ENCODE data around the gene SMYD5.
"Not testable (repeated sequence)": the region's sequence is repeated elsewhere in the genome, so short reads cannot be mapped to it uniquely, and the experiment has no call there.

SMYD5 gene

DNA sequence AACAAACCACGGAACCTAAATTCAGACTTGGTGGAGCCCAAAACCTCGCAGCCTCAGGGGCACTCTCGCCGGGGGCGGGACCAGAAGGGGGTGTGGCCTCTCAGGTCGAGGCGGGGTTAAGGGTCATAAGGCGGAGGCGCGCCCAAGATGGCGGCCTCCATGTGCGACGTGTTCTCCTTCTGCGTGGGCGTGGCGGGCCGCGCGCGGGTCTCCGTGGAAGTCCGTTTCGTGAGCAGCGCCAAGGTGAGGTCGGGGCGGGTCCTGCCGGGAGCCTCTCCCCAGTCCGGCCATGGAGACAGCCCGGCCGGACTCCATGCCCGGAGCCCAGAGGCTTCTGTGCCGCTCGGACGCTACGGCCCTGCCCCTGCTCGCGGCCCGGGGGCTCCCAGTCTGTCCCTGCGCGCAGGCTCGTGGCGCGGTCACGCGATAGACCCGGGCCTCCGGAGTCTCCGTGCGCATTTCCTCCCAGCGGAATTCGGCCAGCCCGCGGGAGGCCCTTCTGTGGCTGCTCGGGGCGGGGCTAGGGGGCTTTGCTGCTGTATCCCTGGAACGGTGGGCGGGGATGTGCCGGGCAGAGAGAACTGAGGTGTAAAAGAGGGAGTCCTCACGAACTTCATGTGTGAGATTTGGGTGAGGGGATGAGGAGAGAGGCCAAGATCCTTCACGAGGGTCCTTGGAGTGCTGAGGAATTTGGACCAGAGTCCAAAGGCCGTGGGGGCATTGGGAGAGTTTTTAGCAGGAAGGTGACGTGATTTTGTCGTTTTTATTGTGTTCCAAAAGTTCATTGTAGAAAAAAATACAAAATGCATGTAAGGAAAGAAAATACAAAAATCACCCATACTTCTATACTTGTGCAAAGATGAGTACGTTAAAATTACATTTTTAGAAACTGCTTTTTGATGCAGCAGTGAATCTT lies at the start of gene SMYD5:
TSS of gene SMYD5 (plus strand) at position 126 of the 916 bp plus-strand sequence. CDS start at position 148, 22 bp downstream.
- DNase-seq = peak; percentile 62

DNA sequence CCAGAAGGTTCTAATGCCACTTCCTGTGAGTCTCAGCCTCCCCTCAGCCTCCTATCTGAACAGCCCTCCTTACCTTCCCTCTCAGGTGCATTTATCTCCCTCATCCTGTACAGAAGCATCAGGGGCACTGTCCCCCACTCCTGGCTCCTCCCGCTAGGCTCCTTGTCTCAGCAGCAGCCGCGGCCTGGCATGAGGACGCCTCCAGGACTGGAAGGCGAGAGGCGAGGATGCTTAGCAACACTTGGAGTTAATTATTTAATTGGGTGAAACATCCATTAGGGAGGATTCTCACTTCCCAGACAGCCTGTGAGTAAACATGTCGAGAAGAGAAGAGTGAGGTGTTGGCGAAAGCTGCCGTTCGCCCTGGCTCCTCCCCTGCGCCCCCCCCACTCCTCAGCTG lies 48.1 kb upstream of the SMYD5 start:
- not testable (repeated sequence) for DNase-seq

DNA sequence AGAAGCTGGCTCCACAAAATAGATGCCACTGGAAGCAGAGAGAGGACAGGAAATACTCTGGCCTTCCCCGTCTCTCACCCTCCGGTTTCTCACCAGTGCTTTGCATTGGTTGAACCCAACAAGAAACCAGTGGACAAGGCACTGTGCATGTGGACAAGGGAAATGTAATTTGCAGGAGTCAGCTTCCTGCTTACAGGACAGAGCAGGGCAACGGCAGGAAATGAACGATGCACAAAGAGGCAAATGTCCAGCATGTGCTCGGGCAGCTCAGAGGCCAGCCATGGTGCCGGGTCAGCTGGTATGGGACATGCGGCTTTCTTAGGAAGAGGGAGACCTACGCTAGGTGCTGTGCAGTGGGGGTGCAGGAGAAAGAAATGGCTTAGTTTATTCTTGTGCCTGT lies 47.2 kb upstream of the SMYD5 start:
- DNase-seq = not testable (repeated sequence)

DNA sequence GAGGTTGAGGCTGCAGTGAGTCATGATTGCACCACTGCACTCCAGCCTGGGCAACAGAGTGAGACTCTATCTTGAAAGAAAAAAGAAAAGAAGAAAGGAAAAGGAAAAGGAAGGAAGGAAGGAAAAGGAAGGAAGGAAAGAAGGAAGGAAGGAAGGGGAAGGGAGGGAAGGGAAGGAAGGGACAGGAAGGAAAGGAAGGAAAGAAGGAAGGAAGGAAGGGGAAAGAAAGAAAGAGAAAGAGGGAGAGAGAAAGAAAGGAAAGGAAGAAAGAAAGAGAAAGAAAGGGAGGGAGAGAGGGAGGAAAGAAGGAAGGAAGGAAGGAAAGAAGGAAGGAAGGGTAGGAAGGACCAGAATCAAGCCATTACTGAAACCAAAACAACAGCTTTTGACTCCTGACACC lies 45.7 kb upstream of the SMYD5 start:
- not testable (repeated sequence) for DNase-seq

DNA sequence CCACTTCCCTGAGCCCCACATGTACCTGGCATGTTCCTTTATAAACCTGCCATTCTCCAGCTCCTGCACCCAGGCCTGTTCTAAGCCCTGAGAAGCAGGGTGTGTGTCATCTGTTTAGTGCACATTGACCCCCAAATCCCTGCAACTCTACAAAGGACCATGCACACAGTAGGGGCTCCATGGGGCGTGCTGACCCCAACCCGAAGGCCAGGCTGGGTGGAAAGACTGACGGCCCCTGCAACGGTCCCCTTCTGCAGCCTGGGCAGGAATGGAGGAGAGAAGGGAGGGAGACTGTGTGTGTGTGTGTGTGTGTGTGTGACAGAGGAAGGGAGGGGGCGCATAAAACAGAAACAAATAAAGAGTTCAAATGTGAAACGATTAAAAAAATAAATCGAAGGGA lies 43.7 kb upstream of the SMYD5 start:
- not testable (repeated sequence) for DNase-seq

DNA sequence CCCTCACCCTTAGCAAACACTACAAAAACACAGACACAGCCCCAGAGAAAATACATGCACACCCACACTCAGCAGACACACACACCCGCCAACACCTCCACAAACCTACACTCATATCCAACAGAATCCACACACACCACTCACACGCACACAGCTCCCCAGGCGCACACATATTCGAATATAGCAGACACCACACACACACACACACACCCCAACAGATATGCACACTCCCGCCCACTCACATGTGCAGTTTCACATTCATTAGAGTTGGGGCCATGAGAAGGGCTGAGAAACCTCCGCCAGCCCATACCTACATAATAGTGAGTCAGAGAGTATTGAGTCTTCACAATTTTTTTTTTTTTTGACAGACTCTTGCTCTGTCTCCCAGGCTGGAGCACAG lies 41.1 kb upstream of the SMYD5 start:
- no peak for DNase-seq

DNA sequence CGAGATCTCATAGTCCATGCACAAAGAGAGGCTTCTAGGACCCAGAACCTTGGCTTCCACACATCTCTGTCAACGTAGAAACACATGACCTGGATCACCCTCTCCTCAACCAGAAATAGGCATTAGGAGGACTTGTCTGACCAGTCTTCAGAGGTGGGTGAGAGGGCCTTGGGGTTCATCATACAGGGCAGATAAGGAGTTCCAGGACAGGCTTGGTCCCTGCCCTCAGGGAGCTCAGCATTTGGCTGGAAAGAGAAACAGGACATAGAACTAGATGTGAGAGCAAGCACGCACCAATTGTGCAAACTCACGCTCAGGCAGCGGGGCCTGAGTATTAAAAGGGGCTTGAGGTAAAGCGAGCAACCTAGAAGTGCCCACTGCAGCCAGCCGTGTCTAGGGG lies 40.3 kb upstream of the SMYD5 start:
- no peak for DNase-seq

DNA sequence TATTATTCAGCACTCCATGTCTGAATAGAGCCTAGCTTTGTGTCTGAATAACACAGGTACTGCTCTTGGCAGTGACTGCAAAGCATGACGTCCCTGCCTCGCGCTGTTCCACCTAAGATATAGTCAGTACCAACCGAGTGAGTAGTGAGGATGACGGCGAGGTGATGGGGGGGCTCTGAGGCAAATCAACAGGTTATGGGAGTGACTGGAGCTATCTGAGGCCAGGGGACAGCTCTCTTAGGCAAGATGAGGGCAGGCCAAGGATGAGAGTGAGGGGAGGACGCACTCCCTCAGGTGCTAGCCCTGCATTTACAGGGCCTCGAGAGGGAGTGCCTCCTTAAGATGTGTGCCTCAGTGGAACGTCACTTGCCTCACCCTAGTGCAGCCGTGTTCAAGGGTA lies 39.8 kb upstream of the SMYD5 start:
- DNase-seq = no peak

DNA sequence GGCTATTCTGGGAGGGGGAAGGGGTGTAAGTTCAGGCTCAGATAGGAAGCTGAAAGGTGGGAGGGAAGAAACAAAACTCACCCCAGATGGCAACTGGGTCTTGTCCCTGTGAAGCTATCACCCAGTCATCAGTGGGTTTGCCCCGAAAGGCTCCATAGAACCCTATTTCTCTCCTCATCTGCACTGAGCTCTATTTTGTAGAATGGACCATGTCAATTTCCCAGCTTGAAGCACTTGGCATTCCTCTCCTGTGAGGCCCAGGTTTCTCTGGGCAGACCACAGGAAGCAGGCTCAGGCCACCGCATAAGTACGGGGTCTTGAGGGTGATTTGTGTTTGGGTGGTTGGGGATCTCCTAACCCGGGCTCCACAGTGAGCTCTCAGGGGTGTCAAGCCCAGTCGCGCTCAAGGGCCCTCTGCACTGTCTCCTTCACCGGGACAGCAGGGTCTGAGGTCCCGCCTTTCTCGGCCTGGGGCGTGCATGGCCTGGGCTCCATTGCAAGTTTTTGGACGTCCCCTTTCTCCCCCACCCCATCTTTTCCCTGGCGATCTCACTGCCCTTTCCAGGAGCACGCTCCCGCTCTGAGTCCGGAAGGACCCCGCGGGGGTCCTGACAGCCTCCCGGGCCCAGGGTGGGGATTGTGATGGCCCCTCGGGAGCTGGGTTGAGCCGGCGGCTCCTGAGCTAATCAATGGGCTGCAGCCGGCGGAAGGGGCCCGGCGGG lies 38.9 kb upstream of the SMYD5 start:
- DNase-seq = no peak

DNA sequence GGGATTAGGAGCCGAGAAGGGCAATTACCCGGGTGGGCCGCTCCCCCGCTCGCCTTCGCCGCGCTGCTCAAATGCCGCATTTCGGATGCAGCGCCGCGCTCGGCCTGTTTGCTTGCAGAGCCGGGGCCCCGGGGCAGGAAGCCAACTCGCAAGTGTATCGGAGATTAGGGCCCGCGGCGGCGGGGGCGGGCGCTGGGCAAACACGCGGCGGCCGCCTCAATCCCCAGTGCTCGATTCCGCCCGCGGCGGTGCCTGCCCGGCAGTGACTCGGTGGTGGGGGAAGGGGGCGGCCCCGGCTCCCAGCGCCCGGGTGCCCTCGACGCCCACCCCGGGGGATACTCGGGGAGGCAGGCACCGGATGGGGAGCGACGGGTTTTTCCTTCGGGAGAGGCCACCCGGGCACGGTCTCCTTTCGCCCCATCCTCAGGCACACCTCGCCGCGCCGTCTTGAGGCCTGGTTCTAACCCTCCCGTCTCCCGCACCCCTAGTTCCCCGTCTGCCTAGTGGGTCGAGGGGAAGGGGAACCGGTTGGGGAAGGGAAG lies 38.3 kb upstream of the SMYD5 start:
- DNase-seq = peak; percentile 9

DNA sequence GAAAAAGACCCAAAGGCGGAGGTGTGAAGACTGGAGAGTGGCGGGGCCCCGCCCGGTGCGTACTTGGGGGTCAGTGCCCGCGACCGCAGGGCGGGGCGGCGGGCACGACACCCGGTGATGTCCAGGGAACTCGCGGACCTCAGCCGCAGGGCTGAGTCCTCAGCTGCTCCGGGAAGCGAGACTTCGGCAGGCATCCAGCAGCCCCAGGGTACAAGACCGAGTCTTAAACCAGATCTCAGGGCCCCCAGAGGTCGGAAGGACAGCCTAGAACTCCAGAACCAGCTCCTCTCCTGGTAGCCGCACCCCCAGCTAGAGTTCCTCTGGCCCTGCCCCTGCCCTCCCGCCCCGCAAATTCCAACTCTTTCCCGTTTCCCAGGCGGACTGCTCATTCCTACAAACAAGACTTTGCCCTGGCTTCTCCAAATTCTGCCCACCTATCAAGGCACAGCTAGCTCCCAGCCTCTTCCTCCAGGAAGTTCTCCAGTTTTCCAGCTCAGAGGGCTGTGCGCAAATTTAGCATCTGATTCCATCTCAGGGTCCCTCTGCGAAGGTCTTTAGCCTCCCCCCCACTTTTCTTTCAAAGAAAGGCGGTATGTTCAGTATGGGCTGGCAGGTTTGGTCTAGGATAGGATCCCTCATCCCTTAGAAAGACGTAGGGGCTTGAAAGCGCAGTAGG lies 37.7 kb upstream of the SMYD5 start:
- no peak for DNase-seq

DNA sequence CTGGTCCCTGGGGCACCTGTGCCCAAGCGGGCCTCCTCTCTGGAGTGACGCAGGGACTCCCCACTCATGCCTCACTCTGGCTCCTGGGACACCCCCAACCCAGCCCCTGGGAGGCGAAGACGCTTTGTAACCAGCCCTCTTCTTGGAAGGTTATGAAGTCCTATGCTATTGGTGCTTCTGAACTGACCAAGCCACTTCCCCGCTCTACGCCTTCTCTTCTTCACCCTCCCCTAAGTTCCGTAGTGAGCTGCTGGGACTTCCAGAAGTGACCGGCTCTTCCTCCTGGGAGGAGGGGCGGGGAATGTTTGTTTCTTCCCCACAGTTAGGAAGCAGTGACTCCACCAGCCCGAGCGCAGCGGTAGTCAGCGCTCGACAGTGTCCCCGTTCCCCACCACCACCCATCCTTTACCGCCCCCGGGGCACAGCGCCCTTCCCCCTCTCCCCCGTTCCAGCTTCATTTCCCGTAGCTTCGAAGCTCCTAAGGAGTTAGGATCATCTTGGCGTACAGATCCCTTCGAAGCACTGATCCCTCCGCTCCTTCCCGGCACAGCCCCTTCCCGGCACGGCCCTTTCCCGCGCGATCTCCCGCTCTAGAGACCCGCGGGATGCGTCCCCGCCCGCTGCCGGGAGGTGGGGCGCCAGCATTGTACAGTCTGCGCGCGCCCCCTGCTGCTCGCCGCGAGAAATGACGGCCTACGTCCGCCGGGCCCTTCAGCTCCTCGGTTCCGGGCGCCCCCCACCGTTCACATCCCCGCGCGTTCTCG lies 37.0 kb upstream of the SMYD5 start:
- peak; percentile 80 for DNase-seq

DNA sequence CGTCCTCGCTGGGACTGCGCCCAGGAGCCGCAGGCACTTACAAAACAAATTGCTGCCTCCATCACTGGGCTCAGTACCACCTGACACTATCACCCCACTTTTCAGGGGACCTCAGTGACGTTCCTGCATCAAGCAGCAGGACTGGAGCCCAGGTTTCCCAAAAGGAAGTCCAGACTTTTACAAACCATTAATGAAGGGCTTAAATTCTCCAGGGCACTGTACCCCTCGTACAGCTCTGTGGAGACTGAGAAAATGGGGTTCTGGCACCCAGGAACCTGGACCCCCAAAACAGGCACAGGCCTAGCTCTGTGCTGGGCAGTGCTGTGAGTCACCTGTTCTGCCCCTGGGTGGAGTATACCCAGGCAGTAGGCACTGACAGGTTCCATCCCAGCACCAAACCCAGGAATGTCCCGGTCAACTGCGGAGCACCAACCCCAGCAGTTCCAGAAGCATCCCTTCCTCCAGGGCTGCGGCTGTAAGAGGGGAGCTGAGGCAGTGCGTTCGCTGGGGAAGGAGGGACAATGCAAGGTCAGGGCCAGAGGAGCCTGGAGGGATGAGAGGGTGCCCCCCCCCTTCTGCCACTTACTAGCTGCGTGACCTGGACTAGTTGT lies 36.3 kb upstream of the SMYD5 start:
- DNase-seq = no peak

DNA sequence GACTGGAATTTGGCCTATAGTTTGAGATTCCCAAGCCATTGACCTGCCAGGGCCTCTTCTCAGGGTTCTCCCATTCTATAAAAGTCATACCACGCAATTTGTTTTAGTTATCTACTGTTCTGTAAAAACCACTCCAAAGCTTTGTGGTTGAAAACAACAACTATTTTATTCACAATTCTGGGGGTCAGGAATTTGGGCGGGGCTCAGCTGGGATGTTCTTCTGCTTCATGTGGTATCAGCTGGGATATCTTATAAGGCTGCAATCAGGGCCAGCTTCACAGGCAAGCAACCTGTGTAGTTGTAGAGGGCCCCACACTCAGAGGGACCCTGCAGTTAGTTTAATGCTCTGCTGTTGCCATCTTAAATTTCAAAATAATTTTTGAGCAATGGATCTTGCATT lies 28.1 kb upstream of the SMYD5 start:
- no peak for DNase-seq

DNA sequence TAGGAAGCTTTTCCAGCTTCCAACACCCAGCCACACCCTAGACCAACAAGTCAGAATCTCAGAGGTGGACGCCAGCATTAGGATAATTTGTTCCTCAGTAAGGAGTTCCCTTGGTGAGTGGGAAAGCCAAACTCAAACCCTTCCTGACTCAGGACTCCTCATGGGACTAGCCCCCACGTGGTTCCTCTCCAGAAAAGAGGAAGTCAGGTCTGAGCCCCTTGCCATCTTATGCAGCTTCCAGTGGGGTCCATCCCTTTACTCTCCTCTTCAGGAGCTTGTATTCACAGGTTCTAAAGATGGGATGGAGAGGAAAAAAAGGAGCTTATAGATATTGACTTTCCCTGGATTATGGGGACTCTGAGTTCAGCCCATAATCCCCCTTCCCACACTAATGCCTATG lies 26.5 kb upstream of the SMYD5 start:
- no peak for DNase-seq

DNA sequence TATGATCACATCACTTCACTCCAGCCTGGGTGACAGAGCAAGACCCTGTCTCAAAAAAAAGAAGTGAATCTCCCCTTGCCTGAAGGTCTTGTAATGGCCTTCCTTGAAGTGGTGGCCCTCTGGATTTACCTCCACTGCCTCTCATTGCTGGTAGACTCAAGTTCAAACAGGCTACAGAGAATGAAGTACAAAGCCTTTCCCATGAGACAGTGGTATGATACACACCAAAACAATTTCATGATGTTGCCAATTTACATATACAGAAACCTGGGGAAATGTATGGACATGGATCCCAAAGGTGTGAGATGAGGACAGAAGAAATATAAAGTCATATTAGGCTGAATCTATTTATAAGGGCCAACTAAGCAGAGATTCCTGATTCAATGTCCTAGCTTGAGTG lies 16.5 kb upstream of the SMYD5 start:
- no peak for DNase-seq

DNA sequence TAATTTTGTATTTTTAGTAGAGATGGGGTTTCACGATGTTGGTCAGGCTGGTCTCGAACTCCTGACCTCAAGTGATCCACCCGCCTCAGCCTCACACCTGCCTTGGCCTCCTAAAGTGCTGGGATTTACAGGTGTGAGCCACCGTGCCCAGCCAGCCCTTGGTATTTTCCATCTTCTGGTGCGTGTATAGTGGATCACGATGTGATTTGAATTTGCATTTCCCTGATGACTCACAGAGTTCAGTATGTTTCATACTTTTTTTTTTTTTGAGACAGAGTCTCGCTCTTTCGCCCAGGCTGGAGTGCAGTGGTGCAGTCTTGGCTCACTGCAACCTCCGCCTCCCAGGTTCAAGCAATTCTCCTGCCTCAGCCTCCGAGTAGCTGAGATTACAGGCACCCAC lies 13.8 kb upstream of the SMYD5 start:
- DNase-seq = not testable (repeated sequence)

DNA sequence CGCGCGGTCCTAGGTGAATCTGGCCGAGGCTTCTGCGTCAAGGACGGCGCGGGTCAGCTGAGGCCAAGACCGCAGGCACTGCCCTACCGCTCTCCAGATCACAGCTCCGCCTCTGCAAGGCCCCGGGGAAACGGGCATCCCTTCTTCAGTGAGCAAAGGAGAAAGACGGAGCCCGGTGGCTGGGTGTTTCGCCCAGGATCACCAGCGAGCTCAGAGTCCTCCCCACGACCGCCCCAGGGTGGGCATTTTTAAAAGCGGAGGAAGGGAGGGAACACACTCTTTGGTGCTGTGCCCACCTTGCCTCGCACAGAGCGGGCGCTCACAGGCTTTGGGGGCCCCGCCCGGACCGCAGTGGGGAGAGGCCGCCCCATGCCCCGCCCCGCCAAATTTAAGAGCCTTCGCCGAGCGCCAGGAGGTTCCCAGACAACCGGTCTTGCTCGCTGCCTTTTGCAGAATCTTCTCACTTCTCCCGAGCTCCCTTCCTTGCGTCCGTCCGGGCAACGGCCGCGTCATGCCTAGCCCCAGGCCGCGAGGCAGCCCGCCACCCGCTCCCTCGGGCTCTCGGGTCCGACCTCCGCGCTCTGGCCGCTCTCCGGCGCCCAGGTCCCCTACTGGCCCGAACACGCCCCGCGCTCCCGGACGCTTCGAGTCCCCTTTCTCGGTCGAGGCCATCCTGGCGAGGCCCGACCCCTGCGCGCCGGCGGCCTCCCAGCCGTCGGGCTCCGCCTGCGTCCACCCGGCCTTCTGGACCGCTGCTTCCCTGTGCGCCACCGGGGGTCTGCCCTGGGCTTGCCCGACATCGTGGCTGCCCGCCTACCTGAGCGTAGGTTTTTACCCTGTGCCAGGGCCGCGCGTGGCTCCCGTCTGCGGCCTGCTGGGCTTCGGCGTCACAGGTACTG lies 11.6 kb upstream of the SMYD5 start, which contains the start of gene NOTO:
TSS of gene NOTO (plus strand) at position 419 of the 899 bp plus-strand sequence. CDS start at position 512, 93 bp downstream.
- DNase-seq = no peak

DNA sequence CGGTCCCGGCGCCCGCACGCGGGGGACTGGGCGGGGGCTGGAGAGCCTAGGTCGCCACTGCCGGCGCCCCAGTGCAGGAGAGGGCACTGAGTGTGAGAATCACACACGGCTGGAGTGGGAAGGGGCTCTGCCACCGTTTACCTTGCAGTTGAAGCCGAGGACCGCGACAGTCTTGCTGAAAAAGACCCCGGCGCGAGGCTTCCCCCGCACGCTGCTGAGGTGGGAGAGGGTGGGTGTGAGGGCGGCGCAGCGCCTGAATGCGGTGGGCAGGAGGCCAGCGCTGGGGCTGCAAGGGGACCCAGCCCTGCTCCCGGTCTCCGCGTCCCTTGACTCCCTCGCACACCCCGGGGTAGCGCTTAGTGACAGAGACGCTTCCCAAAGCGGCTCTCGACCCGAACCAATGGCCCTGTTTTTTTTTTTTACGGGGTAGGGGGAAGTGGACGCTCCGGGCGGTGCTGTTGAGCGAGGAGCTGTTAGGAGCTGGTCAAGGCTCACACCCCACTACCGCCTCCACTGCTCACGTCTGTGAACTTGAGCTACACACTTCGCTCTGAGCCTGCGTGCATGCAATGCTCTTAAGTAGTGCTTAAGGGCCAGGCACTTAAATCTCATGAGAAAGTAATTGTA lies 10.9 kb upstream of the SMYD5 start:
- DNase-seq = no peak

DNA sequence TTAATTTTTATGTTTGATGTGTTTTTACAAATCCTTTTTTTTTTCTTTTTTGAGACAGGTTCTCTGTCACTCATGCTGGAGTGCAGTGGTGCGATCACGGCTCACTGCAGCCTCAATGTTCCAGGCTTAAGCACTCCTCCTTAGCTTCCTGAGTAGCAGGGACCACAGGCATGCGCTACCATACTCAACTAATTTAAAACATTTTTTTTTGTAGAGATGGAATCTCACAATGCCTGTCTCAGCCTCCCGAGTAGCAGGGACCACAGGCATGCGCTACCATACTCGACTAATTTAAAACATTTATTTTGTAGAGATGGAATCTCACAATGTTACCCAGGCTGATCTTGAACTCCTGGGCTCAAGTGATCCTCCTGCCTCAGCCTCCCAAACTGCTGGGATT lies 8.4 kb upstream of the SMYD5 start:
- no peak for DNase-seq

All from NCI-H2107 (cell line).